WTC11 (cell line): ENCODE measurements around the gene TMEM245.

Experiments
- CBFB ChIP-seq: sonication (generic); formaldehyde crosslinking; IDR thresholded peaks from 2 replicates; pipeline ENCODE4 v1.8.1; 2022; ENCODE audit warnings: mild to moderate bottlenecking, low read depth, missing genetic modification reagents
- CTCF ChIP-seq: fragments of 200-600 bp; IDR thresholded peaks from 2 replicates; pipeline ENCODE4 v1.8.0; 2022; ENCODE audit warnings: antibody characterized with exemption
- E2F4 ChIP-seq: sonication (generic); formaldehyde crosslinking; IDR thresholded peaks from 2 replicates; pipeline ENCODE4 v1.8.1; 2022; ENCODE audit warnings: low read depth, mild to moderate bottlenecking, moderate library complexity, missing genetic modification reagents, borderline replicate concordance
- NFE2L1 ChIP-seq: sonication (generic); formaldehyde crosslinking; IDR thresholded peaks from 2 replicates; pipeline ENCODE4 v1.8.1; 2023; ENCODE audit warnings: missing genetic modification reagents
- SP1 ChIP-seq: sonication (generic); formaldehyde crosslinking; conservative IDR thresholded peaks from 2 replicates; pipeline ENCODE4 v1.8.1; 2022; ENCODE audit warnings: missing genetic modification reagents
- ZNF121 ChIP-seq: sonication (generic); formaldehyde crosslinking; IDR thresholded peaks from 2 replicates; pipeline ENCODE4 v1.8.0; 2023; ENCODE audit warnings: missing genetic modification reagents
- ZNF232 ChIP-seq: sonication (generic); formaldehyde crosslinking; IDR thresholded peaks from 2 replicates; pipeline ENCODE4 v1.8.0; 2022; ENCODE audit warnings: mild to moderate bottlenecking, missing genetic modification reagents
- ZNF396 ChIP-seq: fragments of 250-450 bp; sonication (Bioruptor Pico); IDR thresholded peaks from 2 replicates; pipeline ENCODE4 v1.8.0; 2021; ENCODE audit warnings: mild to moderate bottlenecking, moderate library complexity, borderline replicate concordance
- ZNF423 ChIP-seq: fragments of 250-450 bp; sonication (Bioruptor Pico); IDR thresholded peaks from 2 replicates; pipeline ENCODE4 v2.1.2; 2022; ENCODE audit warnings: mild to moderate bottlenecking, moderate library complexity
- TF ChIP-seq, protein P1 (sequence below): sonication (generic); formaldehyde crosslinking; IDR thresholded peaks from 2 replicates; pipeline ENCODE4 v1.8.1; 2022; ENCODE audit warnings: mild to moderate bottlenecking, missing genetic modification reagents, moderate library complexity, borderline replicate concordance
- TF ChIP-seq, protein P2 (sequence below): sonication (generic); formaldehyde crosslinking; IDR thresholded peaks from 2 replicates; pipeline ENCODE4 v1.8.0; 2022; ENCODE audit warnings: missing genetic modification reagents

- TF ChIP-seq ZNF121 (CRISPR knock-in tag) (no peak), CTCF (no peak), CBFB (no peak), ZNF232 (CRISPR knock-in tag) (no peak), NFE2L1 (no peak), SP1 (no peak), ZNF396 (CRISPR knock-in tag) (no peak), E2F4 (CRISPR knock-in tag) (no peak), ZNF423 (CRISPR knock-in tag) (no peak)
- TF ChIP-seq, protein P1, sequence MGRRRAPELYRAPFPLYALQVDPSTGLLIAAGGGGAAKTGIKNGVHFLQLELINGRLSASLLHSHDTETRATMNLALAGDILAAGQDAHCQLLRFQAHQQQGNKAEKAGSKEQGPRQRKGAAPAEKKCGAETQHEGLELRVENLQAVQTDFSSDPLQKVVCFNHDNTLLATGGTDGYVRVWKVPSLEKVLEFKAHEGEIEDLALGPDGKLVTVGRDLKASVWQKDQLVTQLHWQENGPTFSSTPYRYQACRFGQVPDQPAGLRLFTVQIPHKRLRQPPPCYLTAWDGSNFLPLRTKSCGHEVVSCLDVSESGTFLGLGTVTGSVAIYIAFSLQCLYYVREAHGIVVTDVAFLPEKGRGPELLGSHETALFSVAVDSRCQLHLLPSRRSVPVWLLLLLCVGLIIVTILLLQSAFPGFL: no peak
- TF ChIP-seq, protein P2, sequence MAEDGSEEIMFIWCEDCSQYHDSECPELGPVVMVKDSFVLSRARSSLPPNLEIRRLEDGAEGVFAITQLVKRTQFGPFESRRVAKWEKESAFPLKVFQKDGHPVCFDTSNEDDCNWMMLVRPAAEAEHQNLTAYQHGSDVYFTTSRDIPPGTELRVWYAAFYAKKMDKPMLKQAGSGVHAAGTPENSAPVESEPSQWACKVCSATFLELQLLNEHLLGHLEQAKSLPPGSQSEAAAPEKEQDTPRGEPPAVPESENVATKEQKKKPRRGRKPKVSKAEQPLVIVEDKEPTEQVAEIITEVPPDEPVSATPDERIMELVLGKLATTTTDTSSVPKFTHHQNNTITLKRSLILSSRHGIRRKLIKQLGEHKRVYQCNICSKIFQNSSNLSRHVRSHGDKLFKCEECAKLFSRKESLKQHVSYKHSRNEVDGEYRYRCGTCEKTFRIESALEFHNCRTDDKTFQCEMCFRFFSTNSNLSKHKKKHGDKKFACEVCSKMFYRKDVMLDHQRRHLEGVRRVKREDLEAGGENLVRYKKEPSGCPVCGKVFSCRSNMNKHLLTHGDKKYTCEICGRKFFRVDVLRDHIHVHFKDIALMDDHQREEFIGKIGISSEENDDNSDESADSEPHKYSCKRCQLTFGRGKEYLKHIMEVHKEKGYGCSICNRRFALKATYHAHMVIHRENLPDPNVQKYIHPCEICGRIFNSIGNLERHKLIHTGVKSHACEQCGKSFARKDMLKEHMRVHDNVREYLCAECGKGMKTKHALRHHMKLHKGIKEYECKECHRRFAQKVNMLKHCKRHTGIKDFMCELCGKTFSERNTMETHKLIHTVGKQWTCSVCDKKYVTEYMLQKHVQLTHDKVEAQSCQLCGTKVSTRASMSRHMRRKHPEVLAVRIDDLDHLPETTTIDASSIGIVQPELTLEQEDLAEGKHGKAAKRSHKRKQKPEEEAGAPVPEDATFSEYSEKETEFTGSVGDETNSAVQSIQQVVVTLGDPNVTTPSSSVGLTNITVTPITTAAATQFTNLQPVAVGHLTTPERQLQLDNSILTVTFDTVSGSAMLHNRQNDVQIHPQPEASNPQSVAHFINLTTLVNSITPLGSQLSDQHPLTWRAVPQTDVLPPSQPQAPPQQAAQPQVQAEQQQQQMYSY (CRISPR knock-in tag): no peak
These were observed 31.5 kb downstream of the TMEM245 start for GRCh38 chr9:109088221-109088620.
